ENCODE data around the gene SLC9A8. TPM values are rescaled to one million over a fixed set of nuclear protein-coding genes. Genes with fewer than 3 reads are reported as not detected.

SLC9A8 gene
- total and polyA plus RNA-seq, 8 donors, result 2.3 to 21.0 (median 11.9) TPM

DNA sequence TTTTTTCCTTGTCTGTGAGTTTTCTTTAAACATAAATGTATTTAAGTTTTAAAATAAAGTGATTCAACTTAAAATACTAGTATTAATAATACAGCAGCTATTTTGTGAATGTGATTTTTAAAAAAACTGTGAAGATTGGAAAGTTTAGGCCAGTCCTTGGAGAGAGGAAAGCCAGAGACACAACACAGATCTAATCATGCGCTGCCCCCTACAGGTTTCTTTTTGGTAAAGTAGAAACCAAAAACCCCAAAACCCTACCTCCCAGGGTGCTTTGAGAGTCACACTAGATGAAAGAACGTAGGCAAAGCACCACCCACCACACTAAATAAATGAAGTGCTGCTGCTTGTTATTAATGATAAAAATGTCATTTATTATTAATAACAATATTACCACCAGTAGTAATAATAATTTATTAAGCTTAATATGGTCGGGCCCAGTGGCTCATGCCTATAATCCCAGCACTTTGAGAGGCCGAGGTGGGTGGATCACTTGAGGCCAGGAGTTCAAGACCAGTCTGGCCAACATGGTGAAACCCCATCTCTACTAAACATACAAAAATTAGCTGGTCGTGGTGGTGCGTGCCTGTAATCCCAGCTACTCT is 33.7 kb downstream of the SLC9A8 start:
- Histone ChIP-seq H3K4me1 (peaks cover 0 to 40% (median 9%) of the 10 kb centered on the region in 4 donors), H3K36me3 (peaks cover 15 to 60% (median 54%) of the 10 kb centered on the region in 4 donors), H3K9me3 (peaks cover 0 to 5% (median 0%) of the 10 kb centered on the region in 4 donors), H3K4me3 (no peak overlapping the region), H3K27me3 (no peaks in the 10 kb centered on the region), H3K27ac (no peak overlapping the region)
- DNase-seq, result peak; percentile 46 to 80
- TF ChIP-seq, protein P1, sequence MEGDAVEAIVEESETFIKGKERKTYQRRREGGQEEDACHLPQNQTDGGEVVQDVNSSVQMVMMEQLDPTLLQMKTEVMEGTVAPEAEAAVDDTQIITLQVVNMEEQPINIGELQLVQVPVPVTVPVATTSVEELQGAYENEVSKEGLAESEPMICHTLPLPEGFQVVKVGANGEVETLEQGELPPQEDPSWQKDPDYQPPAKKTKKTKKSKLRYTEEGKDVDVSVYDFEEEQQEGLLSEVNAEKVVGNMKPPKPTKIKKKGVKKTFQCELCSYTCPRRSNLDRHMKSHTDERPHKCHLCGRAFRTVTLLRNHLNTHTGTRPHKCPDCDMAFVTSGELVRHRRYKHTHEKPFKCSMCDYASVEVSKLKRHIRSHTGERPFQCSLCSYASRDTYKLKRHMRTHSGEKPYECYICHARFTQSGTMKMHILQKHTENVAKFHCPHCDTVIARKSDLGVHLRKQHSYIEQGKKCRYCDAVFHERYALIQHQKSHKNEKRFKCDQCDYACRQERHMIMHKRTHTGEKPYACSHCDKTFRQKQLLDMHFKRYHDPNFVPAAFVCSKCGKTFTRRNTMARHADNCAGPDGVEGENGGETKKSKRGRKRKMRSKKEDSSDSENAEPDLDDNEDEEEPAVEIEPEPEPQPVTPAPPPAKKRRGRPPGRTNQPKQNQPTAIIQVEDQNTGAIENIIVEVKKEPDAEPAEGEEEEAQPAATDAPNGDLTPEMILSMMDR (IDR thresholded peaks at IDR 0.05), result peak in 5 of 7 experiments; percentile 23 to 66 (median 56)
- TF ChIP-seq POLR2A (IDR thresholded peaks at IDR 0.05), result no peak
- 61 to 70% (median 64%) methylated on average over 6 of the region's 6 CpGs for WGBS, 5 donors
- intact Hi-C loops (cut with DNase I; ENCODE audit: low total_unique reads), result no loop called here

- 47 to 55% (median 55%) methylated on average over 8 of the region's 8 CpGs for WGBS, 5 donors
- intact Hi-C loops (cut with DNase I; ENCODE audit: low total_unique reads), result no loop called here
- Histone ChIP-seq H3K27me3 (no peaks in the 10 kb centered on the region), H3K4me3 (no peak overlapping the region), H3K4me1 (peaks cover 0 to 26% (median 12%) of the 10 kb centered on the region in 4 donors), H3K9me3 (no peaks in the 10 kb centered on the region), H3K36me3 (peaks cover 23 to 71% (median 64%) of the 10 kb centered on the region in 4 donors), H3K27ac (peak overlapping the region in 1 of 5 donors; percentile 10)
- no peak for DNase-seq
- TF ChIP-seq POLR2AphosphoS5 (IDR thresholded peaks at IDR 0.05) (no peak), POLR2A (IDR thresholded peaks at IDR 0.05) (no peak), EP300 (IDR thresholded peaks at IDR 0.05) (no peak)
- TF ChIP-seq, protein P1 (IDR thresholded peaks at IDR 0.05), result no peak
These were observed 38.0 kb downstream of the SLC9A8 start for GRCh38 chr20:49850463-49851230.

DNA sequence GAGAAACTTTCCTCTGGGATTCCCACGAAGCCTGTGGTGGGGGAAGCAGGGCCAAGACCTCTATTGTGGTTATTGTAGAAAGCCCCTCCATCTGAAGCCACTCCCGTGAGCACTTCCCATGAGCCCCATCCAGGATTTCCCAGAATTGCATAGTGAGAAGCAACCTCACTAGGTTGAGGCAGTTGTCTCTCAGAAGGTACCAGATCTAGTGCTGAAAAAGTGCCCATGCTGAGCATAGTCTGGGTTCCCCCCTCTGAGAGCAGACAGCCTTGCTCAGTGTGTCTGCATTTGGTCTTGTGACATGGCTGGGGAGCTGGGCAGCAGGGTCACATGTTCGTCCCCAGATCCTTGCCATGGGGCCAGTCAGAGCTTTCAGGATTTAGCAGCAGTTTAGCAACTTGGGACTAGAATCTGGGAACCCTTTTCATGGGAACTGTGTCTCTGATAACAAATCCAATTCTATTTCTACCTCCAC is 38.6 kb downstream of the SLC9A8 start:
- H3K4me1 ChIP-seq, result peaks cover 0 to 22% (median 12%) of the 10 kb centered on the region in 4 donors
- no peaks in the 10 kb centered on the region for H3K27me3 ChIP-seq
- peak overlapping the region in 1 of 5 donors; percentile 10 for H3K27ac ChIP-seq
- WGBS, 5 donors, result 62 to 72% (median 67%) methylated on average over 3 of the region's 3 CpGs
- H3K9me3 ChIP-seq, result no peaks in the 10 kb centered on the region
- H3K4me3 ChIP-seq, result no peak overlapping the region
- no peak for TF ChIP-seq POLR2A (IDR thresholded peaks at IDR 0.05)
- TF ChIP-seq EP300 (IDR thresholded peaks at IDR 0.05), result no peak
- TF ChIP-seq, protein P1 (IDR thresholded peaks at IDR 0.05), result no peak
- TF ChIP-seq POLR2AphosphoS5 (IDR thresholded peaks at IDR 0.05), result no peak
- intact Hi-C loops (cut with DNase I; ENCODE audit: low total_unique reads), result no loop called here
- peaks cover 29 to 76% (median 69%) of the 10 kb centered on the region in 4 donors for H3K36me3 ChIP-seq
- DNase-seq, result no peak

GRCh38 chr20:49851991-49852390 is 39.4 kb downstream of the SLC9A8 start:
- Histone ChIP-seq H3K4me3 (no peak overlapping the region), H3K4me1 (peaks cover 0 to 16% (median 11%) of the 10 kb centered on the region in 4 donors), H3K27ac (peak overlapping the region in 1 of 5 donors; percentile 10), H3K27me3 (no peaks in the 10 kb centered on the region), H3K36me3 (peaks cover 29 to 84% (median 76%) of the 10 kb centered on the region in 4 donors), H3K9me3 (no peaks in the 10 kb centered on the region)
- no peak for DNase-seq
- TF ChIP-seq POLR2A (IDR thresholded peaks at IDR 0.05), result no peak
- TF ChIP-seq POLR2AphosphoS5 (IDR thresholded peaks at IDR 0.05), result no peak
- TF ChIP-seq, protein P1 (IDR thresholded peaks at IDR 0.05), result no peak
- TF ChIP-seq EP300 (IDR thresholded peaks at IDR 0.05), result no peak
- WGBS, 5 donors, result 70 to 76% (median 72%) methylated on average over 7 of the region's 7 CpGs
- intact Hi-C loops (cut with DNase I; ENCODE audit: low total_unique reads), result no loop called here

Measured in stomach (tissue), 9 donors.